Type B pancreatic cell (in vitro differentiated cells): Measurements from ENCODE around the gene EPHA5. TPM values are rescaled to one million over a fixed set of nuclear protein-coding genes. Genes with fewer than 3 reads are reported as not detected.

Experiments
- DNase-seq: peaks from one replicate; pipeline ENCODE4 v3.0.0; 2021; ENCODE audit warnings: mixed read lengths; ENCODE audit not compliant: unreplicated experiment; ENCODE audit errors: extremely low spot score
- H3K27ac Mint-ChIP-seq: 2 replicates; pipeline ENCODE4 v1.8.0; 2021; ENCODE audit warnings: mild to moderate bottlenecking, mixed read lengths
- H3K27me3 Mint-ChIP-seq: 2 replicates; pipeline ENCODE4 v1.8.0; 2021; ENCODE audit warnings: mixed read lengths
- H3K36me3 Mint-ChIP-seq: 2 replicates; pipeline ENCODE4 v1.8.0; 2021; ENCODE audit warnings: mixed read lengths
- H3K4me1 Mint-ChIP-seq: one replicate; pipeline ENCODE4 v1.8.0; 2021; ENCODE audit warnings: mixed read lengths; ENCODE audit not compliant: unreplicated experiment
- H3K4me3 Mint-ChIP-seq: 2 replicates; pipeline ENCODE4 v1.8.0; 2021; ENCODE audit warnings: mild to moderate bottlenecking, mixed read lengths
- H3K9me3 Mint-ChIP-seq: 2 replicates; pipeline ENCODE4 v1.8.0; 2021; ENCODE audit warnings: mixed read lengths
- CTCF ChIP-seq: fragments of 200-600 bp; sonication (generic); conservative IDR thresholded peaks from 2 replicates; pipeline ENCODE4 v1.5.0; 2021; ENCODE audit warnings: antibody characterized with exemption, mild to moderate bottlenecking
- total RNA-seq: library from RNA; stranded (reverse); gene quantifications from 2 replicates; pipeline ENCODE4 v1.2.1, GENCODE V29; 2021; ENCODE audit warnings: low replicate concordance

Gene EPHA5
- total RNA-seq, 1 donor from 2014 or later, result 2.4 TPM

- Mint-ChIP-seq H3K9me3 (no peaks in the 10 kb centered on the region), H3K4me3 (peak overlapping the region; percentile 87), H3K27ac (peak overlapping the region; percentile 23), H3K4me1 (peaks cover 9% of the 10 kb centered on the region), H3K27me3 (peaks cover 87% of the 10 kb centered on the region), H3K36me3 (no peaks in the 10 kb centered on the region)
- DNase-seq, result no peak
- TF ChIP-seq CTCF, result no peak
Observed at GRCh38 chr4:65670020-65670330, 314 bp downstream of the EPHA5 start.

- Mint-ChIP-seq H3K4me3 (peak overlapping the region; percentile 87), H3K27ac (peak overlapping the region; percentile 23), H3K36me3 (no peaks in the 10 kb centered on the region), H3K9me3 (no peaks in the 10 kb centered on the region), H3K4me1 (peaks cover 9% of the 10 kb centered on the region), H3K27me3 (peaks cover 83% of the 10 kb centered on the region)
- no peak for DNase-seq
- no peak for TF ChIP-seq CTCF
Observed at GRCh38 chr4:65669111-65670019, 924 bp downstream of the EPHA5 start.

GRCh38 chr4:65668201-65669089, 1.8 kb downstream of the EPHA5 start:
- Mint-ChIP-seq H3K4me1 (peaks cover 9% of the 10 kb centered on the region), H3K36me3 (no peaks in the 10 kb centered on the region), H3K27me3 (peaks cover 80% of the 10 kb centered on the region), H3K27ac (no peak overlapping the region), H3K4me3 (peak overlapping the region; percentile 86), H3K9me3 (no peaks in the 10 kb centered on the region)
- DNase-seq, result no peak
- TF ChIP-seq CTCF, result no peak

- Mint-ChIP-seq H3K4me3 (peak overlapping the region; percentile 86), H3K9me3 (no peaks in the 10 kb centered on the region), H3K27me3 (peaks cover 76% of the 10 kb centered on the region), H3K27ac (no peak overlapping the region), H3K4me1 (peaks cover 9% of the 10 kb centered on the region), H3K36me3 (no peaks in the 10 kb centered on the region)
- TF ChIP-seq CTCF, result no peak
- DNase-seq, result no peak
Observed at GRCh38 chr4:65667506-65668041, 2.7 kb downstream of the EPHA5 start.

GRCh38 chr4:65665771-65666523, 4.3 kb downstream of the EPHA5 start:
- no peak for DNase-seq
- H3K4me1 Mint-ChIP-seq, result peaks cover 9% of the 10 kb centered on the region
- peaks cover 74% of the 10 kb centered on the region for H3K27me3 Mint-ChIP-seq
- no peak overlapping the region for H3K4me3 Mint-ChIP-seq
- no peaks in the 10 kb centered on the region for H3K9me3 Mint-ChIP-seq
- TF ChIP-seq CTCF, result no peak
- no peaks in the 10 kb centered on the region for H3K36me3 Mint-ChIP-seq
- H3K27ac Mint-ChIP-seq, result no peak overlapping the region
